Measurements from ENCODE around the gene ABL2.

ABL2 gene

DNA sequence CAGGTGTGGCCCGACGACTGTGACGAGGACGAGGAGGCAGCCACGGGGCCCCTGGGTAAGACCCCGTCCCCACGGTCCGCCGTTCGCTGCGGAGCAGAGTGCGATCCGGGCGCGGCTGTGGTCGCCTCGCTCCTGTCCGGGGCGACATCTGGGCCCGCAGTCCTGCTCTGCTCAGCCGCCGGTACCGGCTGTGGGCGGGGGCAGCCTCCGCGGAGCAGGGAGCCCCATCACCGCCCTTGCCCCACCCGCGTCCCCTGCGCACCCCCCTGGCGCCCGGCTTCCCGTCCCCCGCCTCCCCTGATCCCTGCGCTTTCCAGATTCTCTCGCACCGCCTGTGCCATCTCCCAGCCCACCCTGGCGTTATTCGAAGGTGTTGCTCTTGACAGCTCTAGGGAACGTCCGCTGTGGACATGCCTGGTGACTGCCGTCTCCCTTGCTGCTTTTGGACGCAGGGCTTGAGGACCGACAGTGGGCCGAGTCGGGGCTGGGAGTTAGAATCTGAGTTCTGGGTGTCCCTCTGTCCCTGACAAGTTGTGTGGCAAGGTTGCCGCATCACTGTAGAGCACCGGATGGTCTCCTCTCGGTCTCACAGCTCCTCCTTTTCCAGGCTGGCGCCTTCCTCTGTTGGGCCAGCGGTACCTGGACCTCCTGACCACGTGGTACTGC is 147.0 kb downstream of the ABL2 start:
- no peaks in the 10 kb centered on the region for H3K27me3 ChIP-seq (replicated peaks; ENCODE audit: control insufficient read depth, insufficient read depth, low read length)
- DNase-seq (ENCODE audit: extremely low read depth, insufficient read length), result peak; percentile 66
- peaks cover 15% of the 10 kb centered on the region for H3K36me3 ChIP-seq (ENCODE audit: control insufficient read depth, insufficient read depth, low read length)
- peak overlapping the region; percentile 92 for H3K4me3 ChIP-seq (replicated peaks; ENCODE audit: low read depth, low read length)
- TF ChIP-seq, protein P1, sequence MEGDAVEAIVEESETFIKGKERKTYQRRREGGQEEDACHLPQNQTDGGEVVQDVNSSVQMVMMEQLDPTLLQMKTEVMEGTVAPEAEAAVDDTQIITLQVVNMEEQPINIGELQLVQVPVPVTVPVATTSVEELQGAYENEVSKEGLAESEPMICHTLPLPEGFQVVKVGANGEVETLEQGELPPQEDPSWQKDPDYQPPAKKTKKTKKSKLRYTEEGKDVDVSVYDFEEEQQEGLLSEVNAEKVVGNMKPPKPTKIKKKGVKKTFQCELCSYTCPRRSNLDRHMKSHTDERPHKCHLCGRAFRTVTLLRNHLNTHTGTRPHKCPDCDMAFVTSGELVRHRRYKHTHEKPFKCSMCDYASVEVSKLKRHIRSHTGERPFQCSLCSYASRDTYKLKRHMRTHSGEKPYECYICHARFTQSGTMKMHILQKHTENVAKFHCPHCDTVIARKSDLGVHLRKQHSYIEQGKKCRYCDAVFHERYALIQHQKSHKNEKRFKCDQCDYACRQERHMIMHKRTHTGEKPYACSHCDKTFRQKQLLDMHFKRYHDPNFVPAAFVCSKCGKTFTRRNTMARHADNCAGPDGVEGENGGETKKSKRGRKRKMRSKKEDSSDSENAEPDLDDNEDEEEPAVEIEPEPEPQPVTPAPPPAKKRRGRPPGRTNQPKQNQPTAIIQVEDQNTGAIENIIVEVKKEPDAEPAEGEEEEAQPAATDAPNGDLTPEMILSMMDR (IDR thresholded peaks at IDR 0.05; ENCODE audit: insufficient read depth, low read length, poor library complexity, severe bottlenecking), result no peak

DNA sequence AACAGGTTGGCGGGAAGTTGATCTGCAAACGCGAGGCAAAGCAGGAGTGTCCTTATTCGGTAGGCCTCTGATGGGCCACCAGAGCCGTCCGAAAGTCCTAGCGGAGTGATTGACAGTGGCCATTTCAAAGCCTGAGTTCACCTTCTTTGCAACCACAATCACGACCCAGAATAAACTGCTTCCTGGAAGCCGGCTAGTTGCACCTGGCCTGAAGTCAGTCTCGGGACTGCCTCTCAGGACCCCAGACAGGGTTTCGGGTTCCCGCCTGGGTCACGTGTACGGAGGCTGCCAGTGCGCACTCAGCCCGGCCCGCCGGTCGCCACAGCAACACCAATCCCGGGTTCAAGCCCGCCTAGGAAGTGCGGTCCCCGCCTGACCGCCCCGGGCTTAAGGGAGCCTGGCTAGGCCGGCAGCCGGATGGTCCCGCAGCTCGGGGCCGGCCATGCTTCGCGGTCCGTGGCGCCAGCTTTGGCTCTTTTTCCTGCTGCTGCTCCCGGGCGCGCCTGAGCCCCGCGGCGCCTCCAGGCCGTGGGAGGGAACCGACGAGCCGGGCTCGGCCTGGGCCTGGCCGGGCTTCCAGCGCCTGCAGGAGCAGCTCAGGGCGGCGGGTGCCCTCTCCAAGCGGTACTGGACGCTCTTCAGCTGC is 147.7 kb downstream of the ABL2 start, which contains the start of gene TOR3A:
Gene TOR3A, plus strand, starts transcription at position 384 of the 646 bp plus-strand sequence. Its CDS starts 59 bp downstream, at position 443.
- Histone ChIP-seq H3K36me3 (ENCODE audit: control insufficient read depth, insufficient read depth, low read length) (peaks cover 12% of the 10 kb centered on the region), H3K4me3 (replicated peaks; ENCODE audit: low read depth, low read length) (peak within 1 kb of the TSS; percentile 92), H3K27me3 (replicated peaks; ENCODE audit: control insufficient read depth, insufficient read depth, low read length) (no peaks in the 10 kb centered on the region)
- TF ChIP-seq, protein P1 (IDR thresholded peaks at IDR 0.05; ENCODE audit: insufficient read depth, low read length, poor library complexity, severe bottlenecking), result no peak
- DNase-seq (ENCODE audit: extremely low read depth, insufficient read length), result peak; percentile 95

DNA sequence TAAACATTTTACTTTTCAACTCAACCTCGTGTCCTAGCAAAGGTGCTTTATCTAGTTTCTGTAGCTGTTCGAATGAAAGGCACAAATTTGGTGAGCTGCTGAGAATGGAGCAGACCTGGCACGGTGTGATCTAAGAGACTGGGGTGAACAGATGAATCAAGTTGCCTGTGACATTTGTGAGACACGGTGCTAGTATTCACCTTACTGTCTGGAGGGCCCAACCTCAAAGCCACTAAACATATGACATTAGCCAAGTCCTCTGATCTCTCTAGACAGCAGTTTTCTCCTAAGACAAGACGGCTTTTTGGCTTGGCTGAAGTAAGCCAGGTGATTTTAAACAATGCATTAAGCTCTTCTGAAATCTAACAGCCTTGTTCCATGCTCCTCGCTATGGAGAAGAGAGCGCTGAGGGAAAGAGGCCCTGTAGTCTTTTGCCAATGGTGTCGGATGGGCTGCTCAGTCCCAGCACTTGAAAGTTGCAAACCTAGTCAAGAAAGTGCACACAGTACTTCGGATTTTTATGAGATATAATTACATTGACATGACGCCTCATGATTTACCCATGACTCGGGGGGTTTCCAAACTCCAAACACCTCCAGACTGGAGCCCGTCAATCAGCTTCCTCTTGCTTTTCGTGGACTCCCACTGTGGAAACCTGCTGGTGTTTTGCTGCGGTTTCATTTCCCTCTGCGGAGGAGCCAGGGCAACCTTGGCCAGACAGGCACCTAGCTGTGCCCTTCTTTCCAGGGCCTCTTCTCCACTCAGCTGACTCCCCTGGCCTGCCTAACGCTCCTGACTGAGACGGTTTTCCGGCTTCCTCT is 148.4 kb downstream of the ABL2 start:
- peak overlapping the region; percentile 92 for H3K4me3 ChIP-seq (replicated peaks; ENCODE audit: low read depth, low read length)
- TF ChIP-seq, protein P1 (IDR thresholded peaks at IDR 0.05; ENCODE audit: insufficient read depth, low read length, poor library complexity, severe bottlenecking), result no peak
- no peak for DNase-seq (ENCODE audit: extremely low read depth, insufficient read length)

DNA sequence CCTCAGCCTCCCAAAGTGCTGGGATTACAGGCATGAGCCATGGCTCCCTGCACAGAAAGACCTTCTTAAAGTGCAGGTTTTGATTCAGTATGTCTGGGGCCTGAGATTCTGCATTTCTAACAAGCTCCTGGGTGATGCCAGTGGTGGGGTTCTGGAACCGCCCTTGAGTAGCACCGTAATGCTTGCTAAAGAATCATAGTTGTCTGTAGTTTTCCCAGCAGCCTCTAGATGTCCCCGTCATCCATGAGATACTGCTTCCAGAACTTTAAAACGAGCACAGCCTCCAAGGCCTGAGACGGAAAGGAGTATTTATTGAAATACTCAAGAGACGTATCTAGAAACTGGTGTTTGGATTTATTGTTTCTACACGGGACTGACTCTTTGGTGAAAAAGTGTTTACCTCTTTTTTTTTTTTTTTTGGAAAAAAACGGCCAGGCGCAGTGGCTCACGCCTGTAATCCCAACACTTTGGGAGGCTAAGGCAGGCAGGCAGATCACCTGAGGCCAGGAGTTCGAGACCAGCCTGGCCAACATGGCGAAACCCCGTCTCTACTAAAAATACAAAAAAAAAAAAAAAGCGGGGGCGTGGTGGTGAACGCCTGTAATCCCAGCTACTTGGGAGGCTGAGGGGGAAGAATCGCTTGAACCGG is 150.2 kb downstream of the ABL2 start:
- H3K27me3 ChIP-seq (replicated peaks; ENCODE audit: control insufficient read depth, insufficient read depth, low read length), result no peaks in the 10 kb centered on the region
- H3K4me3 ChIP-seq (replicated peaks; ENCODE audit: low read depth, low read length), result no peak overlapping the region
- H3K36me3 ChIP-seq (ENCODE audit: control insufficient read depth, insufficient read depth, low read length), result peaks cover 2% of the 10 kb centered on the region; the same call in 1 of the 2 replicates
- DNase-seq (ENCODE audit: extremely low read depth, insufficient read length), result no peak
- TF ChIP-seq, protein P1 (IDR thresholded peaks at IDR 0.05; ENCODE audit: insufficient read depth, low read length, poor library complexity, severe bottlenecking), result peak; percentile 77

More for the DNA sequence above, 148.4 kb downstream of the ABL2 start:
- Histone ChIP-seq H3K36me3 (ENCODE audit: control insufficient read depth, insufficient read depth, low read length) (peaks cover 12% of the 10 kb centered on the region), H3K27me3 (replicated peaks; ENCODE audit: control insufficient read depth, insufficient read depth, low read length) (no peaks in the 10 kb centered on the region)

DNA sequence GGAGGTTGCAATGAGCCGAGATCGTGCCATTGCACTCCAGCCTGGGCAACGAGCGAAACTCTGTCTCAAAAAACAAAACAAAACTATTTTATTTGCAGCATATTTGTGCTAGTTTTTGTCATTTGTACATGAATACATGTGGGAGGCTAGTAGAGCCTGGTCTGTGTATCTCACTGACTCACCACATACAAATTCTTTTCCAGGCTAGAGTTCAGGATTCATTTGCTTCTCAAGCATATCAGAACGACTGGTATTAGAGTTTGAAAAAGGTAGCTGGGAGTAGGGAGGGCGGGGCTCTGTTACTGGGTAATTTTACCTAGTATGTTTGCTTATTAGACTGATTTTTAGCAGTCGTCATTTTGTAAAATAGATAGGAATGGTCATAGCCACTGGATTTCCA is 152.1 kb downstream of the ABL2 start:
- no peaks in the 10 kb centered on the region for H3K36me3 ChIP-seq (ENCODE audit: control insufficient read depth, insufficient read depth, low read length)
- no peaks in the 10 kb centered on the region for H3K27me3 ChIP-seq (replicated peaks; ENCODE audit: control insufficient read depth, insufficient read depth, low read length)
- no peak for DNase-seq (ENCODE audit: extremely low read depth, insufficient read length)
- TF ChIP-seq, protein P1 (IDR thresholded peaks at IDR 0.05; ENCODE audit: insufficient read depth, low read length, poor library complexity, severe bottlenecking), result no peak
- H3K4me3 ChIP-seq (replicated peaks; ENCODE audit: low read depth, low read length), result no peak overlapping the region

All from GM06990 (cell line).